Hepatocyte (in vitro differentiated cells): ENCODE results near the gene NDUFS6. TPM values are rescaled to one million over a fixed set of nuclear protein-coding genes. Genes with fewer than 3 reads are reported as not detected.

Source experiments
- DNase-seq: peaks from one replicate; pipeline ENCODE4 v3.0.0-alpha.2; 2016; ENCODE audit warnings: low spot score
- H2AFZ ChIP-seq: fragments of 200-600 bp; sonication (generic); 2 replicates; pipeline ENCODE4 v1.6.0; 2016; ENCODE audit warnings: antibody characterized with exemption, mild to moderate bottlenecking
- H3K27ac ChIP-seq: fragments of 200-600 bp; sonication (generic); 2 replicates; pipeline ENCODE4 v1.5.1; 2016; ENCODE audit warnings: mild to moderate bottlenecking
- H3K27me3 ChIP-seq: fragments of 200-600 bp; sonication (generic); 2 replicates; pipeline ENCODE4 v1.6.1; 2016
- H3K36me3 ChIP-seq: fragments of 200-600 bp; sonication (generic); replicated peaks from 2 replicates; pipeline ENCODE4 v1.5.1; 2016; ENCODE audit warnings: low read depth; ENCODE audit not compliant: insufficient read depth
- H3K4me1 ChIP-seq: fragments of 200-600 bp; sonication (generic); 2 replicates; pipeline ENCODE4 v1.5.1; 2016; ENCODE audit warnings: mild to moderate bottlenecking, moderate library complexity; ENCODE audit not compliant: insufficient read depth
- H3K4me2 ChIP-seq: fragments of 200-600 bp; sonication (generic); 2 replicates; pipeline ENCODE4 v1.6.0; 2016
- H3K4me3 ChIP-seq: fragments of 200-600 bp; sonication (generic); 2 replicates; pipeline ENCODE4 v1.5.1; 2016; ENCODE audit warnings: mild to moderate bottlenecking
- H3K79me2 ChIP-seq: fragments of 200-600 bp; sonication (generic); 2 replicates; pipeline ENCODE4 v1.6.0; 2017; ENCODE audit warnings: mild to moderate bottlenecking
- H3K9me2 ChIP-seq: fragments of 200-600 bp; sonication (generic); replicated peaks from 2 replicates; pipeline ENCODE4 v1.6.0; 2017; ENCODE audit warnings: mild to moderate bottlenecking; ENCODE audit not compliant: insufficient read depth
- H3K9me3 ChIP-seq: fragments of 200-600 bp; sonication (generic); 2 replicates; pipeline ENCODE4 v1.5.1; 2016; ENCODE audit warnings: low read depth, mild to moderate bottlenecking
- H4K20me1 ChIP-seq: fragments of 200-600 bp; sonication (generic); 2 replicates; pipeline ENCODE4 v1.6.0; 2016; ENCODE audit warnings: mild to moderate bottlenecking; ENCODE audit not compliant: insufficient read depth, poor library complexity, severe bottlenecking
- EZH2 ChIP-seq: fragments of 200-600 bp; sonication (generic); IDR thresholded peaks from 2 replicates; pipeline ENCODE4 v1.6.1; 2016; ENCODE audit warnings: antibody characterized with exemption, mild to moderate bottlenecking, borderline replicate concordance
- EZH2phosphoT487 ChIP-seq: fragments of 200-600 bp; sonication (generic); IDR thresholded peaks from one replicate; pipeline ENCODE4 v1.6.1; 2018; ENCODE audit warnings: antibody characterized with exemption, mild to moderate bottlenecking, low read depth, moderate library complexity; ENCODE audit not compliant: unreplicated experiment, severe bottlenecking
- WGBS: methylation state at CpG from one replicate; pipeline ENCODE4 v1.1.6; 2016; ENCODE audit warnings: low lambda C conversion rate; ENCODE audit errors: missing lambda C conversion rate; 5-methylcytosine and 5-hydroxymethylcytosine counted together
- polyA plus RNA-seq: library from polyadenylated mRNA; unstranded; fragments of >200 nt; fragmentation: Nextera tagmentation; extraction: Ambion mirVana; gene quantifications from 2 replicates; pipeline ENCODE4 v1.2.1, GENCODE V29; 2016
- total RNA-seq: library from RNA; depleted of rRNA; stranded (reverse); fragments of >200 nt; gene quantifications from 2 replicates; pipeline ENCODE4 v1.2.3, GENCODE V29; 2014
- TF ChIP-seq, protein P1 (sequence below): fragments of 200-600 bp; sonication (generic); IDR thresholded peaks from 2 replicates; pipeline ENCODE4 v1.5.1; 2016; ENCODE audit warnings: antibody characterized with exemption, mild to moderate bottlenecking; ENCODE audit not compliant: poor library complexity

NDUFS6 gene
- total and polyA plus RNA-seq, 2 experiments from 2014 or later = 29.3 to 108 TPM

DNA sequence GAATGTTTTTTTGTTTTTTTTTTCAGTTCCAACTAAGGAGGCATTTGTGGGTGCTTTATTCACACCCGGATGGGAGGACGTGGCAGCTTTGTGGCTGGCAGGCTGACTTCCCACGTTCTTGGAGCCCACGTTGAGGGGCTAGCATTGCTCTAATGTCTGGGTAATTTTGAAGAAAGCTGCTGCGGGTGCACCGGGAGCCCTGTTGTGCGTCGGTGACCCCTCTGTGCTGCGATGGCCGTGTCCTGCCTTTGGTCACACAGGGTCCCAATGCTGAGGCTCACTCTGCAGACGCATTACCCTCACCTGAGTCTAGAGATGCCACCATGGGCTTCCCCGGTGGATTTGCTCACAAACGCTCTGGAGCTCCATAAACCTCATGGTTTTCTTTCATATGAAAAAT lies 34.2 kb downstream of the NDUFS6 start:
- no peaks in the 10 kb centered on the region for H3K36me3 ChIP-seq
- no peaks in the 10 kb centered on the region for H3K4me1 ChIP-seq
- no peaks in the 10 kb centered on the region for H3K79me2 ChIP-seq
- H3K4me3 ChIP-seq = no peak overlapping the region
- H3K4me2 ChIP-seq = no peak overlapping the region
- DNase-seq = no peak
- 91% methylated on average over 13 of the region's 13 CpGs for WGBS
- H4K20me1 ChIP-seq = no peaks in the 10 kb centered on the region
- H2AFZ ChIP-seq = no peak overlapping the region
- H3K27ac ChIP-seq = no peak overlapping the region
- no peaks in the 10 kb centered on the region for H3K9me2 ChIP-seq
- no peaks in the 10 kb centered on the region for H3K9me3 ChIP-seq
- TF ChIP-seq, protein P1, sequence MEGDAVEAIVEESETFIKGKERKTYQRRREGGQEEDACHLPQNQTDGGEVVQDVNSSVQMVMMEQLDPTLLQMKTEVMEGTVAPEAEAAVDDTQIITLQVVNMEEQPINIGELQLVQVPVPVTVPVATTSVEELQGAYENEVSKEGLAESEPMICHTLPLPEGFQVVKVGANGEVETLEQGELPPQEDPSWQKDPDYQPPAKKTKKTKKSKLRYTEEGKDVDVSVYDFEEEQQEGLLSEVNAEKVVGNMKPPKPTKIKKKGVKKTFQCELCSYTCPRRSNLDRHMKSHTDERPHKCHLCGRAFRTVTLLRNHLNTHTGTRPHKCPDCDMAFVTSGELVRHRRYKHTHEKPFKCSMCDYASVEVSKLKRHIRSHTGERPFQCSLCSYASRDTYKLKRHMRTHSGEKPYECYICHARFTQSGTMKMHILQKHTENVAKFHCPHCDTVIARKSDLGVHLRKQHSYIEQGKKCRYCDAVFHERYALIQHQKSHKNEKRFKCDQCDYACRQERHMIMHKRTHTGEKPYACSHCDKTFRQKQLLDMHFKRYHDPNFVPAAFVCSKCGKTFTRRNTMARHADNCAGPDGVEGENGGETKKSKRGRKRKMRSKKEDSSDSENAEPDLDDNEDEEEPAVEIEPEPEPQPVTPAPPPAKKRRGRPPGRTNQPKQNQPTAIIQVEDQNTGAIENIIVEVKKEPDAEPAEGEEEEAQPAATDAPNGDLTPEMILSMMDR = no peak
- TF ChIP-seq EZH2 (no peak), EZH2phosphoT487 (no peak)
- H3K27me3 ChIP-seq = no peaks in the 10 kb centered on the region

DNA sequence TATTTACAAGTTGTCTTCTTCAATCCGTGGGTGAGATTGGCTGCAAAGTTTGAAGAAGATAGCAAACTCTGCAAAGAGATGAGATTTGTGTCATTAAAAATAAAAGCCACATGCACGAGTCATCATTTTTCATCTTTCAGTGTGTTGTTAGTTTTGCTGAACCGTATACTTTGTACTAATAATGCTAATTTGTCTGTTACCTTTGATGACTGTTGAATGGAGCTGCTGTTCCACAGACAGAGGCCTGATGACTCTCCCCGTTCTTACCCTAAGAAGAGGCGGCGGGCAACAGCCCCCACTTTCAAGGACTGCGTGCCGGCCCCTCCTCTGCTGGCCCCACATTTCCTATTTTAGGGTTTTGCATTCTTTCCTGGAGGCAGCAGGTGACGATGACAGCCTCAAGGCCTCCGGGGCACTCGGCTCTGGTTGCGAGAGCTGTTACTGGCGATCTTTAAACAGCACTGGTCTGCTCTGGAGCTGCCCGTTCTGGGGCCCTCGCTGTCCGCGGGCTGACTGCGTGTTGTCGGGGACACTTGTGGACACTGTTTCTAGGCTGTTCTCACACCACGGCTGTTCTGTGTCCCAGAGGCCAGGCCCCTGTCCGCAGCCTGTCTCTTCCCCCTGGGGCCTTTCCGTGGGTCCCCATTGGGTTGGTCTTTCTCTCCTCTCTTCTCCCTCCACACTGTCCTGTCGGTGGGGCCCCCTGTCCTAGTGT lies 35.1 kb downstream of the NDUFS6 start:
- H3K9me3 ChIP-seq = no peaks in the 10 kb centered on the region
- H4K20me1 ChIP-seq = no peaks in the 10 kb centered on the region
- DNase-seq = no peak
- H3K4me3 ChIP-seq = no peak overlapping the region
- H3K27me3 ChIP-seq = peaks cover 1% of the 10 kb centered on the region
- no peaks in the 10 kb centered on the region for H3K9me2 ChIP-seq
- no peak overlapping the region for H2AFZ ChIP-seq
- no peak overlapping the region for H3K27ac ChIP-seq
- H3K4me1 ChIP-seq = no peaks in the 10 kb centered on the region
- 61% methylated on average over 23 of the region's 23 CpGs for WGBS
- H3K4me2 ChIP-seq = no peak overlapping the region
- no peaks in the 10 kb centered on the region for H3K79me2 ChIP-seq
- TF ChIP-seq EZH2phosphoT487 (no peak), EZH2 (no peak)
- TF ChIP-seq, protein P1 = no peak
- no peaks in the 10 kb centered on the region for H3K36me3 ChIP-seq

- WGBS = 89% methylated on average over 30 of the region's 32 CpGs
- H3K36me3 ChIP-seq = no peaks in the 10 kb centered on the region
- H4K20me1 ChIP-seq = no peaks in the 10 kb centered on the region
- no peak for TF ChIP-seq EZH2phosphoT487
- TF ChIP-seq, protein P1 = no peak
- TF ChIP-seq EZH2 = no peak
- no peaks in the 10 kb centered on the region for H3K9me3 ChIP-seq
- no peaks in the 10 kb centered on the region for H3K9me2 ChIP-seq
- H3K4me1 ChIP-seq = no peaks in the 10 kb centered on the region
- H3K27ac ChIP-seq = no peak overlapping the region
- DNase-seq = no peak
- no peak overlapping the region for H2AFZ ChIP-seq
- H3K4me3 ChIP-seq = no peak overlapping the region
- peaks cover 10% of the 10 kb centered on the region for H3K27me3 ChIP-seq
- H3K4me2 ChIP-seq = no peak overlapping the region
- H3K79me2 ChIP-seq = no peaks in the 10 kb centered on the region
Observed at GRCh38 chr5:1836891-1837880, 36.0 kb downstream of the NDUFS6 start.
